HL-60/S4 treated with phorbol 12-myristate 13-acetate at 8.2 ng/mL for 4 days and 3 days (cell line): Measurements from ENCODE around the gene TMEM63C.

Experiments
- in situ Hi-C: fragments of 300-500 bp; cut with MboI; formaldehyde crosslinking; loops from 2 replicates; pipeline ENCODE4 v1.15.0; 2022; ENCODE audit warnings: low sequenced_read_pairs

The TMEM63C gene

GRCh38 chr14:77246784-77247183, 65.2 kb downstream of the TMEM63C start:
- in situ Hi-C loops, result no loop called here

- in situ Hi-C loops, result no loop called here
Observed at GRCh38 chr14:77248666-77249065, 67.1 kb downstream of the TMEM63C start.

- in situ Hi-C loops, result no loop called here
Observed at GRCh38 chr14:77249286-77249685, 67.7 kb downstream of the TMEM63C start.

GRCh38 chr14:77250927-77251326, 69.3 kb downstream of the TMEM63C start:
- in situ Hi-C loops, result no loop called here

- in situ Hi-C loops, result no loop called here
Observed at GRCh38 chr14:77251870-77252269, 70.3 kb downstream of the TMEM63C start.

GRCh38 chr14:77253333-77254190, 72.0 kb downstream of the TMEM63C start:
- in situ Hi-C loops, result no loop called here

- in situ Hi-C loops, result no loop called here
Observed at GRCh38 chr14:77256694-77257093, 75.1 kb downstream of the TMEM63C start.

- in situ Hi-C loops, result no loop called here
Observed at GRCh38 chr14:77257700-77258099, 76.1 kb downstream of the TMEM63C start.

- in situ Hi-C loops, result no loop called here
Observed at GRCh38 chr14:77258566-77258965, 77.0 kb downstream of the TMEM63C start.

- in situ Hi-C loops, result no loop called here
Observed at GRCh38 chr14:77259025-77259715, 77.6 kb downstream of the TMEM63C start.

GRCh38 chr14:77260199-77260598, 78.6 kb downstream of the TMEM63C start:
- in situ Hi-C loops, result no loop called here

- in situ Hi-C loops, result no loop called here
Observed at GRCh38 chr14:77260631-77261030, 79.0 kb downstream of the TMEM63C start.

- in situ Hi-C loops, result no loop called here
Observed at GRCh38 chr14:77264466-77265186, 83.0 kb downstream of the TMEM63C start.

- in situ Hi-C loops, result no loop called here
Observed at GRCh38 chr14:77265187-77265515, 83.6 kb downstream of the TMEM63C start.

GRCh38 chr14:77265561-77266335, 84.2 kb downstream of the TMEM63C start:
- in situ Hi-C loops, result no loop called here

GRCh38 chr14:77266336-77266735, 84.7 kb downstream of the TMEM63C start:
- in situ Hi-C loops, result no loop called here

GRCh38 chr14:77267937-77268699, 86.5 kb downstream of the TMEM63C start:
- in situ Hi-C loops, result no loop called here

- in situ Hi-C loops, result no loop called here
Observed at GRCh38 chr14:77268989-77269600, 87.5 kb downstream of the TMEM63C start.

GRCh38 chr14:77270361-77271112, 88.9 kb downstream of the TMEM63C start:
- in situ Hi-C loops, result no loop called here
